Loucy (cell line): Measurements from ENCODE around the gene HSF5.

ENCODE experiments used
- H2AFZ ChIP-seq: fragments of 200-600 bp; sonication (generic); 2 replicates; pipeline ENCODE4 v1.6.0; 2016; ENCODE audit warnings: antibody characterized with exemption, mild to moderate bottlenecking, low read length, moderate library complexity
- H3F3A ChIP-seq: fragments of 200-600 bp; 2 replicates; pipeline ENCODE4 v1.6.0; 2016; ENCODE audit warnings: antibody characterized with exemption, low read depth, mild to moderate bottlenecking
- H3K27me3 ChIP-seq: fragments of 200-600 bp; sonication (generic); 2 replicates; pipeline ENCODE4 v1.6.1; 2014; ENCODE audit warnings: low read length, mild to moderate bottlenecking; ENCODE audit not compliant: insufficient read depth, poor library complexity, severe bottlenecking
- H3K36me3 ChIP-seq: fragments of 200-600 bp; sonication (generic); 2 replicates; pipeline ENCODE4 v1.6.1; 2016; ENCODE audit warnings: low read length; ENCODE audit not compliant: insufficient read depth
- H3K4me1 ChIP-seq: fragments of 200-600 bp; sonication (generic); 2 replicates; pipeline ENCODE4 v1.5.1; 2014; ENCODE audit warnings: low read length, mild to moderate bottlenecking; ENCODE audit not compliant: insufficient read depth, poor library complexity, severe bottlenecking
- H3K4me2 ChIP-seq: fragments of 200-600 bp; sonication (generic); 2 replicates; pipeline ENCODE4 v1.6.0; 2014; ENCODE audit warnings: antibody characterized with exemption, low read length, low read depth, mild to moderate bottlenecking; ENCODE audit not compliant: poor library complexity, severe bottlenecking
- H3K4me3 ChIP-seq: fragments of 200-600 bp; sonication (generic); 2 replicates; pipeline ENCODE4 v1.5.1; 2014; ENCODE audit warnings: low read length, mild to moderate bottlenecking, mixed read lengths; ENCODE audit not compliant: poor library complexity, severe bottlenecking
- H3K79me2 ChIP-seq: fragments of 200-600 bp; sonication (generic); 2 replicates; pipeline ENCODE4 v1.6.1; 2014; ENCODE audit warnings: low read length; ENCODE audit not compliant: insufficient read depth
- H3K9ac ChIP-seq: fragments of 200-600 bp; sonication (generic); 2 replicates; pipeline ENCODE4 v1.6.0; 2014; ENCODE audit warnings: mild to moderate bottlenecking, low read depth, low read length, moderate library complexity; ENCODE audit not compliant: poor library complexity, severe bottlenecking
- H3K9me2 ChIP-seq: fragments of 200-600 bp; sonication (generic); replicated peaks from 2 replicates; pipeline ENCODE4 v1.6.1; 2016; ENCODE audit warnings: low read depth, low read length, mixed read lengths
- H3K9me3 ChIP-seq: fragments of 200-600 bp; sonication (generic); 2 replicates; pipeline ENCODE4 v1.6.1; 2014; ENCODE audit warnings: mild to moderate bottlenecking, antibody characterized with exemption, low read length, low read depth; ENCODE audit not compliant: insufficient read depth
- H4K20me1 ChIP-seq: fragments of 200-600 bp; sonication (generic); 2 replicates; pipeline ENCODE4 v1.6.0; 2014; ENCODE audit warnings: antibody characterized with exemption, low read length, mild to moderate bottlenecking; ENCODE audit not compliant: insufficient read depth, poor library complexity, severe bottlenecking
- CTCF ChIP-seq: fragments of 200-600 bp; sonication (generic); conservative IDR thresholded peaks from 2 replicates; pipeline ENCODE4 v1.5.1; 2014; ENCODE audit warnings: mild to moderate bottlenecking, antibody characterized with exemption, low read length
- EZH2phosphoT487 ChIP-seq: fragments of 200-600 bp; IDR thresholded peaks from 2 replicates; pipeline ENCODE4 v1.6.1; 2018; ENCODE audit warnings: antibody characterized with exemption, mild to moderate bottlenecking, moderate library complexity, borderline replicate concordance

The HSF5 gene

GRCh38 chr17:58394534-58395223 lies 93.5 kb downstream of the HSF5 start:
- H3K79me2 ChIP-seq, result peaks cover 95% of the 10 kb centered on the region
- H3K9me3 ChIP-seq, result no peaks in the 10 kb centered on the region
- H3K9me2 ChIP-seq, result no peaks in the 10 kb centered on the region
- no peaks in the 10 kb centered on the region for H3K36me3 ChIP-seq
- H3K9ac ChIP-seq, result no peak overlapping the region
- no peaks in the 10 kb centered on the region for H3F3A ChIP-seq
- TF ChIP-seq CTCF (no peak), EZH2phosphoT487 (no peak)
- H2AFZ ChIP-seq, result no peak overlapping the region
- no peak overlapping the region for H3K4me2 ChIP-seq
- peaks cover 47% of the 10 kb centered on the region for H3K4me1 ChIP-seq
- peaks cover 3% of the 10 kb centered on the region for H4K20me1 ChIP-seq
- H3K27me3 ChIP-seq, result no peaks in the 10 kb centered on the region
- H3K4me3 ChIP-seq, result no peak overlapping the region

DNA sequence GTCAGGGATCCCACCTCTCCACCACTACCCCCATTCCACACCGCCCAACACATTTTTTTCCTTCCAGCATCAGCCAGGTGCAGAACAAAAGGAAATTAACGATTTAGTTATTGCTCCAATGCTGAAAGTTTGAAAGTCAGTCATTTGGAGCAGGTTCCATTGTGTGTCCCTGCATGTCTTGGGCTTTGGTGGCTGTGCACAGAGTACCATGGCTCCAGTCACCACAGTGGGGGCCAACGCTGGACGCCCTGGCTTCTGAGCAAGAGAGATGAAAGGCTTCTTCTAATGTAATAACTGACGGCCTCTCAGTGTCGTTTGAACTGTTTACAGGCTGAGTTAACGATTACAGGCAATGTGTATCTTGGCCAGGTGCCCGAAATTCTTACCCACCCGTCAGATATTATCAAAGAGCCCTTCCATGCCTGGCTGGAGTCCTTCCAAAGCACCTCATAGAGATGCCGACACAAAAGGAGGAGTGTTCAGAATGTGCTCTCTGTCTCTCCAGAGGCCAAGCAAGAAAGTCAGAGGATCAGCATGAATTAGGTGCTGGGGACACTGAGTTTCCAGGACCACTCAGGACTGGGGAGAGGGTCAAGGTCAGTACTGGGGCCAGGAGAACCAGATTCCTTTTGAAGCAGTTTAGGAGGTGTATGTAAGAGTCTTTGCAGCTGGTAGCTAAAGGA lies 96.8 kb downstream of the HSF5 start:
- H3K4me1 ChIP-seq, result peaks cover 77% of the 10 kb centered on the region
- H3F3A ChIP-seq, result peaks cover 18% of the 10 kb centered on the region
- TF ChIP-seq CTCF (no peak), EZH2phosphoT487 (no peak)
- H3K9me3 ChIP-seq, result no peaks in the 10 kb centered on the region
- H3K9me2 ChIP-seq, result no peaks in the 10 kb centered on the region
- peak overlapping the region; percentile 91 for H3K4me2 ChIP-seq
- peak overlapping the region; percentile 76 for H3K9ac ChIP-seq
- no peak overlapping the region for H2AFZ ChIP-seq
- H3K36me3 ChIP-seq, result no peaks in the 10 kb centered on the region
- H3K4me3 ChIP-seq, result peak overlapping the region; percentile 52
- H4K20me1 ChIP-seq, result no peaks in the 10 kb centered on the region
- no peaks in the 10 kb centered on the region for H3K27me3 ChIP-seq
- peaks cover 84% of the 10 kb centered on the region for H3K79me2 ChIP-seq

- Histone ChIP-seq H3K36me3 (no peaks in the 10 kb centered on the region), H3K4me1 (peaks cover 75% of the 10 kb centered on the region), H3K9ac (peak overlapping the region; percentile 76), H2AFZ (no peak overlapping the region), H3K9me3 (no peaks in the 10 kb centered on the region), H3K27me3 (no peaks in the 10 kb centered on the region), H3K79me2 (peaks cover 84% of the 10 kb centered on the region), H3K9me2 (no peaks in the 10 kb centered on the region), H3F3A (peaks cover 18% of the 10 kb centered on the region), H3K4me2 (peak overlapping the region; percentile 91), H3K4me3 (peak overlapping the region; percentile 52), H4K20me1 (no peaks in the 10 kb centered on the region)
- no peak for TF ChIP-seq EZH2phosphoT487
- TF ChIP-seq CTCF, result no peak
Observed at GRCh38 chr17:58390884-58391283, 97.3 kb downstream of the HSF5 start.
